Activated T-cell treated with anti-CD3 and anti-CD28 coated beads, Interleukin-2, amount 50 U/mL, for 72 hours (primary cell): Measurements from ENCODE around the gene C1QTNF12. TPM values are rescaled to one million over a fixed set of nuclear protein-coding genes. Genes with fewer than 3 reads are reported as not detected.

Experiments used
- ATAC-seq, 2 donors: fragments of 150-1000 bp; cut with Tn5 transposase; replicated peaks in 1 of 2; 2 replicates each; pipeline ENCODE4 v1.10.0; 2021; ENCODE audit warnings: moderate library complexity in 2 of 2, mild to moderate bottlenecking in 1 of 2
- DNase-seq, 2 donors: peaks; one replicate each; pipeline ENCODE4 v3.0.0; 2021 to 2022; ENCODE audit warnings: mixed read lengths in 1 of 2
- H3K27ac Mint-ChIP-seq: one replicate; pipeline ENCODE4 v1.8.0; 2022; ENCODE audit warnings: mild to moderate bottlenecking, moderate library complexity, mixed read lengths
- H3K27me3 Mint-ChIP-seq: one replicate; pipeline ENCODE4 v1.8.0; 2022; ENCODE audit warnings: low read depth, mixed read lengths
- H3K36me3 Mint-ChIP-seq, 2 donors: one replicate each; pipeline ENCODE4 v1.8.0; 2022; ENCODE audit warnings: mixed read lengths in 2 of 2, mild to moderate bottlenecking in 1 of 2; ENCODE audit not compliant: insufficient read depth in 2 of 2
- H3K4me1 Mint-ChIP-seq: one replicate; pipeline ENCODE4 v1.8.0; 2022; ENCODE audit warnings: low read depth, mixed read lengths
- H3K4me3 Mint-ChIP-seq, 2 donors: one replicate each; pipeline ENCODE4 v1.8.0; 2022; ENCODE audit warnings: mild to moderate bottlenecking in 2 of 2, mixed read lengths in 2 of 2, moderate library complexity in 2 of 2
- H3K9me3 Mint-ChIP-seq, 2 donors: one replicate each; pipeline ENCODE4 v1.8.0; 2022; ENCODE audit warnings: mixed read lengths in 2 of 2
- total RNA-seq, 2 donors: library from RNA; stranded (reverse); gene quantifications; one replicate each; pipeline ENCODE4 v1.2.3, GENCODE V29; 2022

C1QTNF12 gene
- total RNA-seq, 2 donors from 2014 or later, result 8.1 to 14.2 TPM

- peak overlapping the region; percentile 75 to 83 for H3K4me3 Mint-ChIP-seq
- no peak for ATAC-seq
- H3K9me3 Mint-ChIP-seq, result no peaks in the 10 kb centered on the region
- H3K27ac Mint-ChIP-seq, result no peak overlapping the region
- no peaks in the 10 kb centered on the region for H3K27me3 Mint-ChIP-seq
- H3K36me3 Mint-ChIP-seq, result peaks cover 1 to 8% of the 10 kb centered on the region in 2 donors
- peaks cover 33% of the 10 kb centered on the region for H3K4me1 Mint-ChIP-seq
- no peak for DNase-seq
Measured at GRCh38 chr1:1274931-1275431, 28.5 kb upstream of the C1QTNF12 start.

DNA sequence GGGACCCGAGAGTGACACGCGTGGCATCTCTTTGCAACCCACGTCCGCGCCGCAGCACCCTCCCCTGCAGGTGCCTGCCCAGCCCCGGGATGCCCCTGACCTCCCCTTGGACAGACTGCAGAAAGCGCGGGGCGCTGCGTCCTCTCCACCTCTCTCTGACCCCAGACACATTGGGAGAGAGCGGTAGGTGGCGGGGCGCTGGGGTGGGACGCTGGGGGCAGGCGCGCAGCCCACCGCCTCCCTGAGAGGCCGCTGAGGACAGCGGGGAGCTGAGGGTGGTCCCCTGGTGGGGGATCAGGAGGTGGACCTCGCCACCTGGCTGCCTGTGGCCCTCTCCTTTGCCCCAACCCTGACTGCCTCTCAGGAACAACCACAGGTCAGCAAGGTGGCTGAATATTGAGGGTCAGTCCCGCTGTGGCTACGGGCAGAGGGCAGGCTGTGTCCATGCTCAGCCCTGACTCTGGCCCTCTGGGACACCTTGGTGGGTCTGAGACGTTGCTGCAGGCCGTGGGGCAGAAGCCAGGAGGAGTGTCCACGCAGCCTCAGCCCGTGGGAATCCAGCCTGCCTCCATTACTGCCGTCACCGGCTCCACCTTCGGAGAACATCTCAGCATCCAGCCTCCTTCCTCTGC, 27.9 kb upstream of the C1QTNF12 start:
- no peaks in the 10 kb centered on the region for H3K9me3 Mint-ChIP-seq
- no peak overlapping the region for H3K27ac Mint-ChIP-seq
- no peaks in the 10 kb centered on the region for H3K27me3 Mint-ChIP-seq
- H3K36me3 Mint-ChIP-seq, result peaks cover 1 to 9% of the 10 kb centered on the region in 2 donors
- H3K4me3 Mint-ChIP-seq, result peak overlapping the region; percentile 75 to 83
- DNase-seq, result no peak
- H3K4me1 Mint-ChIP-seq, result peaks cover 36% of the 10 kb centered on the region
- ATAC-seq, result peak in 1 of 2 donors; percentile 27

- Mint-ChIP-seq H3K27me3 (no peaks in the 10 kb centered on the region), H3K27ac (peak within 1 kb of the TSS; percentile 63), H3K4me1 (peaks cover 36% of the 10 kb centered on the region), H3K36me3 (peaks cover 1 to 9% of the 10 kb centered on the region in 2 donors), H3K9me3 (no peaks in the 10 kb centered on the region), H3K4me3 (peak within 1 kb of the TSS; percentile 85 to 88)
- peak; percentile 96 to 97 for ATAC-seq
- DNase-seq, result peak; percentile 93 to 94
Measured at GRCh38 chr1:1273512-1274298, 27.2 kb upstream of the C1QTNF12 start, which contains the start of gene UBE2J2. UBE2J2 (minus strand) TSS chr1:1273854; CDS start chr1:1267992, 5,862 bp downstream.

- Mint-ChIP-seq H3K4me3 (peak overlapping the region; percentile 85 to 88), H3K36me3 (peaks cover 1 to 9% of the 10 kb centered on the region in 2 donors), H3K9me3 (no peaks in the 10 kb centered on the region), H3K4me1 (peaks cover 36% of the 10 kb centered on the region), H3K27me3 (no peaks in the 10 kb centered on the region), H3K27ac (peak overlapping the region; percentile 63)
- ATAC-seq, result no peak
- DNase-seq, result no peak
Measured at GRCh38 chr1:1273209-1273511, 26.6 kb upstream of the C1QTNF12 start.

GRCh38 chr1:1272341-1273208, 26.1 kb upstream of the C1QTNF12 start:
- DNase-seq (peak in 1 of 2 donors; percentile 25), ATAC-seq (no peak)
- H3K9me3 Mint-ChIP-seq, result no peaks in the 10 kb centered on the region
- H3K27ac Mint-ChIP-seq, result peak overlapping the region; percentile 63
- H3K4me1 Mint-ChIP-seq, result peaks cover 36% of the 10 kb centered on the region
- peak overlapping the region; percentile 85 to 88 for H3K4me3 Mint-ChIP-seq
- no peaks in the 10 kb centered on the region for H3K27me3 Mint-ChIP-seq
- peaks cover 1 to 9% of the 10 kb centered on the region in 2 donors for H3K36me3 Mint-ChIP-seq

DNA sequence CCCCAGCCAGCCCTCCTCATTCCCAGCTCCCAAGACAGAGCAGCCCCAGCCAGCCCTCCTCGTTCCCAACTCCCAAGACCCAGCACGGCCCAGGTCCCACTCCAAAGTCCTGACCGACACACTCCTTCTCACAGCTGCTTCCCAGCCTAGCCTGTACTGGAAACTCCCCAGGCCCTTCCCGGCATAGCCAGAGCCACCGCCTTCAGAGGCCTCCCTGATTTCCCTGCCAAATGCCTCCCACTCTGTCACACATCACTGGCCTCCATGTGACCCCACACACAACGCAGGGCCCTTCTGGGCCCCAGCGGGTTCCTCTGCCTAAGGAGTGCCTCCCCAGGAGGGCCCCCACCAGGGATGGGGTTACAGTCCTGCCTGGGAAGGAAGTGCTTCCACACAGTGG, 24.3 kb upstream of the C1QTNF12 start:
- H3K36me3 Mint-ChIP-seq, result peaks cover 1 to 15% of the 10 kb centered on the region in 2 donors

DNA sequence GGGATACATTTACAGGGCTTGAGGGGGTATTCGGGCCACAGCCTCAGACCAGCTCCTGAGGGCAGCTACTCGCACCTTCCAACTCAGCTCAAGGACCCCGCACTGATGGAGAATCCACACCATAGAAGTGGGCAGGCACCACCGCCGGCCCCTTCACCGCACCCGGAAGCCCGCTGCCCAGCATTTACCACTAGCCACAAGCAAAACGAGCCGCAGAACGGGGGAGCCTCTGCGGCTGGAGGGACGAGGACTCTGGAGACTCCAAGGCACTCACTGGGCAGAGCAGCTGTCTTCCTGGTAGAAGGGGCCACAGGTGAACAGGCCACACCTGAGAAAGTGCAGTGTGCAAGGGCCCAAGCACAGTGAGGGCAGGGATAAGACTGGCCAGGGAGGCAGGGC, 21.8 kb upstream of the C1QTNF12 start:
- Mint-ChIP-seq H3K4me1 (peaks cover 42% of the 10 kb centered on the region), H3K9me3 (no peaks in the 10 kb centered on the region), H3K4me3 (no peak overlapping the region), H3K27ac (no peak overlapping the region), H3K36me3 (peaks cover 1 to 18% of the 10 kb centered on the region in 2 donors), H3K27me3 (no peaks in the 10 kb centered on the region)
- no peak for DNase-seq
- no peak for ATAC-seq

More for the DNA sequence above, 24.3 kb upstream of the C1QTNF12 start:
- DNase-seq, result no peak
- Mint-ChIP-seq H3K4me3 (peak overlapping the region; percentile 68 to 88), H3K27ac (peak overlapping the region; percentile 90), H3K4me1 (peaks cover 46% of the 10 kb centered on the region), H3K9me3 (no peaks in the 10 kb centered on the region), H3K27me3 (no peaks in the 10 kb centered on the region)
- no peak for ATAC-seq

- H3K36me3 Mint-ChIP-seq, result peaks cover 1 to 18% of the 10 kb centered on the region in 2 donors
- H3K27ac Mint-ChIP-seq, result no peak overlapping the region
- H3K4me1 Mint-ChIP-seq, result peaks cover 41% of the 10 kb centered on the region
- ATAC-seq (no peak), DNase-seq (no peak)
- H3K27me3 Mint-ChIP-seq, result no peaks in the 10 kb centered on the region
- no peak overlapping the region for H3K4me3 Mint-ChIP-seq
- H3K9me3 Mint-ChIP-seq, result no peaks in the 10 kb centered on the region
Measured at GRCh38 chr1:1267488-1268283, 21.2 kb upstream of the C1QTNF12 start.

DNA sequence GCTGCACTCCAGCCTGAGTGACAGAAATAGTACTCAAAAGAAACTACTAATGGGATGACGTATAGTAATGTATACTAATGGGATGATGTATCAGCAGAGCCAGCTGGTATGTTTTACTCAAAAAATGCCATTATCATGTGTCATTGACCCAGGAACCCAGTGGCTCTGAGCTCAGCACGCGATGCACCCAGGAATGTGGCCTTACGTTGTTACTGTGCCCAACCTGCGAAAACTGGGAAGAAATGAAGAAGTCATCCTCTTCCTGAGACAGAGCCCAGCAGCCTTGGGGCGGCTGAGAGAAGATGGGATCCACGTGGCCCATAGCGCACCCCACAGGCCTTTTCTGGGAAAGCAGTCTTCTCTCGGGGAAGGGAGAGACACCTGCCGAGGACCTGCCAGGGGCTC, 18.3 kb upstream of the C1QTNF12 start:
- peaks cover 0 to 13% of the 10 kb centered on the region in 2 donors for H3K36me3 Mint-ChIP-seq
- DNase-seq (no peak), ATAC-seq (peak; percentile 22 to 43)
- H3K27me3 Mint-ChIP-seq, result no peaks in the 10 kb centered on the region
- H3K27ac Mint-ChIP-seq, result no peak overlapping the region
- H3K9me3 Mint-ChIP-seq, result no peaks in the 10 kb centered on the region
- H3K4me3 Mint-ChIP-seq, result no peak overlapping the region
- H3K4me1 Mint-ChIP-seq, result peaks cover 13% of the 10 kb centered on the region

DNA sequence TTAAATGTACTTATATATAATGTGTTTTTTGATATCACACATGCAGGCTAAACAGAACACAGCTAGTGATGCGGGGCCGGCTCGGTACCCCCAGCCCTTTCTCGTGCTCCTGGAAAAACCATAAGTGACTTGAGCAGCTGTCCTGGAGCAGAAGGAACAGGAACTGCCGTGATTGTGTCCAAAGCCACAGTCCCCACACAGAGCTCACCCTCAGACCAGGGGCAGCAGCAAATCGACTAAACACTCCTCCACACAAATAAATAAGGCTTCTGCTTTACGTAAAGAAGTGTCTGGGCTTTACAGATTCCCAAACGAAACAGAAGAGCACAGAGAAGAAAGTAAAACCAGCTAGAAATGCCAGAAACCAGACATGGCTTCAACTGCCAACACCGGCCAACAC, 17.5 kb upstream of the C1QTNF12 start:
- Mint-ChIP-seq H3K27ac (no peak overlapping the region), H3K9me3 (no peaks in the 10 kb centered on the region), H3K4me3 (no peak overlapping the region), H3K27me3 (no peaks in the 10 kb centered on the region), H3K36me3 (peaks cover 0 to 18% of the 10 kb centered on the region in 2 donors), H3K4me1 (peaks cover 11% of the 10 kb centered on the region)
- DNase-seq (no peak), ATAC-seq (no peak)

DNA sequence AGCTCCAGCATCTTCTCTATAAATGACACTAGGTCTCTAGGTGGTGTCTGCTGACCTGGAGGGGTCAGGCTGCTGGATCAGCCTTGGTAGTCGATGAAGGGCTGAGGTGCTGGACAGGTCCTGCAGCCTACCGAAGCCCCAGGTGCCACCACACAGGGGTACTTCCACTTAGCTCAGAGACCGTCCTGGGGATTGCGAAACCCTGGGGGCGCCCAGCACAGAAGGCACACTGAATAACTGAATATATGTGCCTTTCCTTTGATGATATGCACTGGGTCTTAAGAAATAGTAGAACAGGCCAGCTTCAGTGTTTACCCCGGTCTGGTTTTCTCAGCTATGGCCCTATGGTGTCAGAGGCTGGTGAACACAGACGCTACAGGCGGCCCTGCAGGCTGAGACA, 16.2 kb upstream of the C1QTNF12 start:
- Mint-ChIP-seq H3K9me3 (no peaks in the 10 kb centered on the region), H3K36me3 (peaks cover 0 to 19% of the 10 kb centered on the region in 2 donors), H3K4me1 (peaks cover 11% of the 10 kb centered on the region), H3K27ac (no peak overlapping the region), H3K27me3 (no peaks in the 10 kb centered on the region), H3K4me3 (no peak overlapping the region)
- no peak for ATAC-seq
- no peak for DNase-seq

DNA sequence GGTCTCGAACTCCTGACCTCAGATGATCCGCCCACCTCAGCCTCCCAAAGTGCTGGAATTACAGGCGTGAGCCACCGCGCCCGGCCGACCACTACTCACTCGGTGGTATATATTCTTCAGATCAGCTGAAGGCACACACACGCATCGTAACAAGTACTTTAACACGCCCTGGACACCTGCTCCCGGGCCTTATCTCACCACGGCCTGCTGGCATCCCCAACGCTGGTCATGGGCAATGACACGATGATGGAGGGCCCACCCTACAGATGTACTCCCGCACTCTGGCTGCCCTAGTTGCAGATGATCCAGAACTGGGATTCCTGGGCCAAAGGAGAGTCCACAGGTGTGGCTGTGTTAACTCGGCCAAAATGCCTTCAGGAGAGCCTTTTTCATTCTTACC, 15.5 kb upstream of the C1QTNF12 start:
- no peak for ATAC-seq
- no peaks in the 10 kb centered on the region for H3K9me3 Mint-ChIP-seq
- H3K4me1 Mint-ChIP-seq, result peaks cover 7% of the 10 kb centered on the region
- no peak overlapping the region for H3K4me3 Mint-ChIP-seq
- no peak for DNase-seq
- H3K36me3 Mint-ChIP-seq, result peaks cover 0 to 19% of the 10 kb centered on the region in 2 donors
- H3K27ac Mint-ChIP-seq, result no peak overlapping the region
- no peaks in the 10 kb centered on the region for H3K27me3 Mint-ChIP-seq
